H1 (cell line): ENCODE measurements around the gene ZNF408. TPM values are rescaled to one million over a fixed set of nuclear protein-coding genes. Genes with fewer than 3 reads are reported as not detected.

ENCODE experiments used
- CTCF ChIA-PET: fragments of 300-600 bp; sonication (Branson Sonifier 250); formaldehyde crosslinking; loops from one replicate; lab custom pipeline; 2021; ENCODE audit not compliant: partially characterized antibody; lab: Charles Lee
- POLR2A ChIA-PET: fragments of 300-600 bp; sonication (Branson Sonifier 250); formaldehyde crosslinking; loops from one replicate; lab custom pipeline; 2021; ENCODE audit warnings: inconsistent platforms; ENCODE audit not compliant: partially characterized antibody; lab: Charles Lee
- DNase-seq, 2 experiments: peaks; one replicate each; pipeline versions ENCODE4 v3.0.0 to v3.0.0-alpha.2; 2010 to 2022; ENCODE audit warnings: low spot score in 2 of 2, low read depth in 1 of 2, mixed read lengths in 1 of 2
- FAIRE-seq: peaks from 2 replicates; lab custom pipeline; 2011; peaks lifted over from hg19 to GRCh38; lab: Jason Lieb, UNC
- H2AFZ ChIP-seq: 2 replicates; pipeline ENCODE4 v1.8.1; 2012; ENCODE audit warnings: low read length, inconsistent platforms
- H2AK5ac ChIP-seq: 2 replicates; pipeline ENCODE4 v1.6.1; 2013; ENCODE audit warnings: low read depth, low read length
- H2BK120ac ChIP-seq: replicated peaks from 2 replicates; pipeline ENCODE3; 2013; ENCODE audit warnings: low read depth, low read length, inconsistent platforms
- H2BK12ac ChIP-seq: 2 replicates; pipeline ENCODE4 v1.6.1; 2013; ENCODE audit warnings: low read depth, low read length
- H2BK15ac ChIP-seq: 2 replicates; pipeline ENCODE4 v1.6.1; 2013; ENCODE audit warnings: low read length
- H2BK20ac ChIP-seq: 2 replicates; pipeline ENCODE4 v1.6.1; 2013; ENCODE audit warnings: low read length
- H2BK5ac ChIP-seq: 2 replicates; pipeline ENCODE4 v1.6.1; 2013; ENCODE audit warnings: low read depth, low read length
- H3K14ac ChIP-seq: 2 replicates; pipeline ENCODE4 v1.6.1; 2013; ENCODE audit warnings: inconsistent platforms; ENCODE audit not compliant: insufficient read length
- H3K18ac ChIP-seq: 2 replicates; pipeline ENCODE4 v1.6.1; 2013; ENCODE audit warnings: low read length; ENCODE audit errors: extremely low read depth
- H3K23ac ChIP-seq: 2 replicates; pipeline ENCODE4 v1.6.1; 2013; ENCODE audit warnings: inconsistent platforms; ENCODE audit not compliant: insufficient read length
- H3K23me2 ChIP-seq: 2 replicates; pipeline ENCODE4 v1.6.1; 2013; ENCODE audit warnings: low read depth, low read length
- H3K27ac ChIP-seq: 2 replicates; pipeline ENCODE4 v1.6.1; 2011; ENCODE audit warnings: low read depth, low read length, inconsistent platforms
- H3K27me3 ChIP-seq, 4 experiments: replicated peaks in 1 of 4; 1 replicate in 1 of 4; 2 replicates in 3 of 4; pipeline versions ENCODE4 v1.6.1 to v1.8.1; 2011 to 2013; ENCODE audit warnings: low read length in 3 of 4, mild to moderate bottlenecking in 3 of 4, inconsistent platforms in 2 of 4, mixed read lengths in 2 of 4, moderate library complexity in 1 of 4; ENCODE audit not compliant: control insufficient read depth in 3 of 4, insufficient read depth in 3 of 4; ENCODE audit errors: extremely low read depth in 1 of 4
- H3K36me3 ChIP-seq, 4 experiments: 2 replicates each; pipeline versions ENCODE4 v1.6.1 to v1.8.1; 2011 to 2013; ENCODE audit warnings: mild to moderate bottlenecking in 4 of 4, low read length in 3 of 4, moderate library complexity in 2 of 4, control low read depth in 1 of 4, inconsistent platforms in 1 of 4; ENCODE audit not compliant: insufficient read depth in 4 of 4, control insufficient read depth in 2 of 4
- H3K4ac ChIP-seq: replicated peaks from 2 replicates; pipeline ENCODE3; 2013; ENCODE audit warnings: low read length, low read depth, mixed read lengths, inconsistent platforms; ENCODE audit not compliant: insufficient read length
- H3K4me1 ChIP-seq, 4 experiments: replicated peaks in 1 of 4; 1 replicate in 1 of 4; 2 replicates in 3 of 4; pipeline versions ENCODE4 v1.6.1 to v1.8.1; 2011 to 2013; ENCODE audit warnings: low read length in 3 of 4, inconsistent platforms in 2 of 4, mixed read lengths in 1 of 4; ENCODE audit not compliant: insufficient read depth in 4 of 4, control insufficient read depth in 3 of 4
- H3K4me2 ChIP-seq, 2 experiments: 2 replicates each; pipeline versions ENCODE4 v1.6.1 to v1.8.1; 2011 to 2013; ENCODE audit warnings: low read depth in 2 of 2, low read length in 2 of 2, control low read depth in 1 of 2, inconsistent platforms in 1 of 2, mild to moderate bottlenecking in 1 of 2; ENCODE audit not compliant: insufficient read depth in 1 of 2
- H3K4me3 ChIP-seq, 4 experiments: fragments of 200-600, 300-600 bp in 1 of 4; sonication (generic), shearing (Covaris generic), sonication (Bioruptor Twin) in 1 of 4; 2 replicates each; pipeline versions ENCODE4 v1.5.1 to v1.8.1; 2011 to 2016; ENCODE audit warnings: low read length in 4 of 4, low read depth in 3 of 4, control low read depth in 2 of 4, inconsistent platforms in 2 of 4, mild to moderate bottlenecking in 2 of 4, mixed read lengths in 1 of 4, moderate library complexity in 1 of 4; ENCODE audit not compliant: insufficient read depth in 2 of 4; ENCODE audit errors: extremely low read depth in 1 of 4
- H3K56ac ChIP-seq: replicated peaks from 2 replicates; pipeline ENCODE3; 2013; ENCODE audit warnings: low read depth, mild to moderate bottlenecking, mixed read lengths, low read length, inconsistent platforms; ENCODE audit not compliant: insufficient read length
- H3K79me1 ChIP-seq: 2 replicates; pipeline ENCODE4 v1.6.1; 2013; ENCODE audit warnings: low read depth, low read length, control low read depth
- H3K79me2 ChIP-seq, 2 experiments: 2 replicates each; pipeline versions ENCODE4 v1.6.1 to v1.8.1; 2012 to 2013; ENCODE audit warnings: low read length in 2 of 2, mild to moderate bottlenecking in 2 of 2, inconsistent platforms in 1 of 2; ENCODE audit not compliant: insufficient read depth in 2 of 2, control insufficient read depth in 1 of 2
- H3K9ac ChIP-seq, 4 experiments: replicated peaks in 1 of 4; 1 replicate in 1 of 4; 2 replicates in 3 of 4; pipeline versions ENCODE4 v1.6.1 to v1.8.1; 2011 to 2013; ENCODE audit warnings: low read depth in 3 of 4, low read length in 3 of 4, control low read depth in 2 of 4, mild to moderate bottlenecking in 2 of 4, moderate library complexity in 2 of 4, inconsistent platforms in 1 of 4; ENCODE audit errors: extremely low read depth in 1 of 4
- H3K9me3 ChIP-seq, 2 experiments: 2 replicates each; pipeline versions ENCODE4 v1.6.1 to v1.8.1; 2012 to 2013; ENCODE audit warnings: mild to moderate bottlenecking in 2 of 2, moderate library complexity in 2 of 2, control low read depth in 1 of 2, inconsistent platforms in 1 of 2, low read depth in 1 of 2, low read length in 1 of 2, mixed read lengths in 1 of 2; ENCODE audit not compliant: insufficient read depth in 2 of 2
- H4K20me1 ChIP-seq, 2 experiments: replicated peaks in 1 of 2; 2 replicates each; pipeline versions ENCODE3 to v1.8.1; 2011 to 2013; ENCODE audit warnings: inconsistent platforms in 2 of 2, low read length in 2 of 2, mild to moderate bottlenecking in 1 of 2; ENCODE audit not compliant: insufficient read depth in 2 of 2, control insufficient read depth in 1 of 2
- H4K5ac ChIP-seq: 2 replicates; pipeline ENCODE4 v1.6.1; 2013; ENCODE audit warnings: low read length, low read depth, mixed read lengths, inconsistent platforms; ENCODE audit not compliant: insufficient read length
- H4K8ac ChIP-seq: 2 replicates; pipeline ENCODE4 v1.8.0; 2013; ENCODE audit warnings: mild to moderate bottlenecking, moderate library complexity, low read length, inconsistent platforms; ENCODE audit not compliant: insufficient read depth; ENCODE audit errors: extremely low read depth
- H4K91ac ChIP-seq: replicated peaks from 2 replicates; pipeline ENCODE3; 2013; ENCODE audit warnings: low read length, mixed read lengths, inconsistent platforms; ENCODE audit not compliant: insufficient read length
- ASH2L ChIP-seq: fragments of 200-600, 300-600 bp; sonication (generic); IDR thresholded peaks from one replicate; pipeline ENCODE4 v1.7.1; 2017; ENCODE audit warnings: low read length
- CTBP2 ChIP-seq: IDR thresholded peaks from 2 replicates; pipeline ENCODE4 v1.7.0; 2011; ENCODE audit warnings: borderline replicate concordance, mild to moderate bottlenecking, moderate library complexity, mixed read lengths, low read length; ENCODE audit not compliant: insufficient read depth, insufficient read length
- EGR1 ChIP-seq: IDR thresholded peaks from 2 replicates; pipeline ENCODE4 v1.6.1; 2011; ENCODE audit warnings: low read depth, low read length, borderline replicate concordance
- GTF2F1 ChIP-seq: IDR thresholded peaks from 2 replicates; pipeline ENCODE4 v1.6.1; 2012; ENCODE audit warnings: low read depth, low read length, improper control_type of control experiment, borderline replicate concordance
- PHF8 ChIP-seq: fragments of 200-600 bp; sonication (generic); conservative IDR thresholded peaks from 2 replicates; pipeline ENCODE4 v1.7.1; 2012; ENCODE audit warnings: low read depth, mild to moderate bottlenecking, inconsistent platforms, low read length, moderate library complexity
- TAF7 ChIP-seq: optimal IDR thresholded peaks from 2 replicates; pipeline ENCODE3; 2011; ENCODE audit warnings: low read depth, mild to moderate bottlenecking, inconsistent platforms, low read length, moderate library complexity, borderline replicate concordance
- WGBS, 2 experiments: shearing (Covaris generic) in 1 of 2; methylation state at CpG; one replicate each; pipeline versions ENCODE4 v1.1.6 to v1.1.7; 2013 to 2015; ENCODE audit warnings: low lambda C conversion rate in 2 of 2, mixed read lengths in 2 of 2, inconsistent platforms in 1 of 2, low coverage in 1 of 2, missing lambda C conversion rate in 1 of 2; ENCODE audit not compliant: insufficient replicate concordance in 2 of 2, insufficient coverage in 1 of 2, insufficient read length in 1 of 2; ENCODE audit errors: extremely low coverage in 1 of 2, missing lambda C conversion rate in 1 of 2; 5-methylcytosine and 5-hydroxymethylcytosine counted together
- polyA plus RNA-seq, 7 experiments: library from polyadenylated mRNA; depleted of rRNA in 3 of 7; stranded (reverse) in 5 of 7; unstranded in 2 of 7; fragments of >200 nt in 5 of 7; fragments of 200-250 nt in 2 of 7; gene quantifications; 1 replicate in 5 of 7; 2 replicates in 1 of 7; 4 replicates in 1 of 7; pipeline versions ENCODE4 v1.2.1 to v1.2.3, GENCODE V29; 2011 to 2013; ENCODE audit warnings: missing spikeins in 2 of 7, mixed read lengths in 2 of 7
- total RNA-seq: library from RNA; stranded (reverse); fragmentation: NEBNext Ultra II Directional; extraction: Animal tissue kit (Norgen Biotek cat#: 25700); gene quantifications from 2 replicates; pipeline ENCODE4 v1.2.1, GENCODE V29; 2021
- TF ChIP-seq, protein P1 (sequence below): IDR thresholded peaks from 2 replicates; pipeline ENCODE4 v1.6.1; 2012; ENCODE audit warnings: low read length, inconsistent platforms
- TF ChIP-seq, protein P2 (sequence below): IDR thresholded peaks from 2 replicates; pipeline ENCODE4 v1.6.1; 2011; ENCODE audit warnings: low read depth, mild to moderate bottlenecking, low read length; ENCODE audit not compliant: insufficient read depth

Gene ZNF408
- total and polyA plus RNA-seq, 2 of the 8 experiments (the other 6 are each of a cell fraction or from before 2014, with no cell fraction given) = 10.7 to 11.0 TPM

DNA sequence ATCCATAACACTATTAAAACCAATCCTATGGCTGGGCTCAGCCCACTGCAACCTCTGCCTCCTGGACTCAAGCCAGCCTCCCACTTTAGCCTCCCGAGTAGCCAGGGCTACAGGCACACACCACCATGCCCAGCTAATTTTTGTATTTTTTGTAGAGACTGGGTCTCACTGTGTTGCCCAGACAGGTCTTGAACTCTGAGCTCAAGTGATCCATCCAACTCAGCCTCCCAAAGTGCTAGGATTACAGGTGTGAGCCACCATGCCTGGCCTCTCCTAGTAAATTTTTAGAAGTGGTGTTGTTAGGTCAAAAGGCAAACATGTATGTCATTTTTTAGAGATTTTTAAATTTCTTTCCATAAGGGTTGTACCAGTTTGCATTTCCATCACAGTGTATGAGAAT is 32.4 kb downstream of the ZNF408 start:
- Histone ChIP-seq H3K36me3 (no peaks in the 10 kb centered on the region), H3K18ac (no peak overlapping the region), H4K8ac (no peak overlapping the region), H3K79me2 (no peaks in the 10 kb centered on the region), H3K4me3 (no peak overlapping the region), H2BK20ac (no peak overlapping the region), H3K79me1 (no peaks in the 10 kb centered on the region), H3K4me2 (no peak overlapping the region), H4K91ac (no peak overlapping the region), H2BK15ac (no peak overlapping the region), H3K23me2 (no peaks in the 10 kb centered on the region), H3K4me1 (no peaks in the 10 kb centered on the region), H2AFZ (no peak overlapping the region), H2BK5ac (no peak overlapping the region)
- WGBS, 2 experiments = 85% methylated on average over 1 of the region's 1 CpG; no CpG with 5 or more reads in 1 of the 2 experiments
- DNase-seq = no peak
- TF ChIP-seq, protein P1, sequence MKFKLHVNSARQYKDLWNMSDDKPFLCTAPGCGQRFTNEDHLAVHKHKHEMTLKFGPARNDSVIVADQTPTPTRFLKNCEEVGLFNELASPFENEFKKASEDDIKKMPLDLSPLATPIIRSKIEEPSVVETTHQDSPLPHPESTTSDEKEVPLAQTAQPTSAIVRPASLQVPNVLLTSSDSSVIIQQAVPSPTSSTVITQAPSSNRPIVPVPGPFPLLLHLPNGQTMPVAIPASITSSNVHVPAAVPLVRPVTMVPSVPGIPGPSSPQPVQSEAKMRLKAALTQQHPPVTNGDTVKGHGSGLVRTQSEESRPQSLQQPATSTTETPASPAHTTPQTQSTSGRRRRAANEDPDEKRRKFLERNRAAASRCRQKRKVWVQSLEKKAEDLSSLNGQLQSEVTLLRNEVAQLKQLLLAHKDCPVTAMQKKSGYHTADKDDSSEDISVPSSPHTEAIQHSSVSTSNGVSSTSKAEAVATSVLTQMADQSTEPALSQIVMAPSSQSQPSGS = no peak
- TF ChIP-seq EGR1 (no peak), GTF2F1 (no peak), PHF8 (no peak), ASH2L (no peak), TAF7 (no peak), CTBP2 (no peak)
- TF ChIP-seq, protein P2, sequence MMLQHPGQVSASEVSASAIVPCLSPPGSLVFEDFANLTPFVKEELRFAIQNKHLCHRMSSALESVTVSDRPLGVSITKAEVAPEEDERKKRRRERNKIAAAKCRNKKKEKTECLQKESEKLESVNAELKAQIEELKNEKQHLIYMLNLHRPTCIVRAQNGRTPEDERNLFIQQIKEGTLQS = no peak
- TF ChIP-seq, all 59 proteins: peak for 0
- no peak overlapping the region for H4K5ac ChIP-seq
- no peak overlapping the region for H2AK5ac ChIP-seq
- H3K9ac ChIP-seq = no peak overlapping the region
- H3K56ac ChIP-seq = no peak overlapping the region
- H3K23ac ChIP-seq = no peak overlapping the region
- no peak overlapping the region for H3K4ac ChIP-seq
- ChIA-PET POLR2A (interaction anchor here (0.6 to 1.6 kb wide), 2 partner anchors 14 to 61 kb away, joined by 3 read pairs; partner anchors contain the start of gene F2), CTCF (no interaction called here)
- H3K9me3 ChIP-seq = no peaks in the 10 kb centered on the region
- FAIRE-seq = no peak
- no peak overlapping the region for H2BK12ac ChIP-seq
- H3K27ac ChIP-seq = no peak overlapping the region
- no peaks in the 10 kb centered on the region for H4K20me1 ChIP-seq
- no peaks in the 10 kb centered on the region for H3K27me3 ChIP-seq
- no peak overlapping the region for H3K14ac ChIP-seq
- H2BK120ac ChIP-seq = no peak overlapping the region
